ENCODE data around the gene KLF8.

GRCh38 chrX:56222473-56223000, 9.6 kb upstream of the KLF8 start:
- TF ChIP-seq CCAR2 (optimal IDR thresholded peaks at IDR 0.05; ENCODE audit: low read depth, low read length) (no peak), ZNF138 (CRISPR knock-in tag; IDR thresholded peaks at IDR 0.05; ENCODE audit: low read depth) (no peak), JUN (CRISPR knock-in tag; IDR thresholded peaks at IDR 0.05) (no peak), EP300 (IDR thresholded peaks at IDR 0.05; ENCODE audit: low read depth in 2 of 2, low read length in 2 of 2) (no peak), EP300 (CRISPR knock-in tag; IDR thresholded peaks at IDR 0.05; ENCODE audit: borderline replicate concordance) (no peak), FOXJ3 (CRISPR knock-in tag; IDR thresholded peaks at IDR 0.05; ENCODE audit: borderline replicate concordance) (no peak), SIX4 (CRISPR knock-in tag; IDR thresholded peaks at IDR 0.05) (no peak), CREB1 (IDR thresholded peaks at IDR 0.05) (no peak), CREB1 (CRISPR knock-in tag; IDR thresholded peaks at IDR 0.05) (no peak)
- TF ChIP-seq, protein P1, sequence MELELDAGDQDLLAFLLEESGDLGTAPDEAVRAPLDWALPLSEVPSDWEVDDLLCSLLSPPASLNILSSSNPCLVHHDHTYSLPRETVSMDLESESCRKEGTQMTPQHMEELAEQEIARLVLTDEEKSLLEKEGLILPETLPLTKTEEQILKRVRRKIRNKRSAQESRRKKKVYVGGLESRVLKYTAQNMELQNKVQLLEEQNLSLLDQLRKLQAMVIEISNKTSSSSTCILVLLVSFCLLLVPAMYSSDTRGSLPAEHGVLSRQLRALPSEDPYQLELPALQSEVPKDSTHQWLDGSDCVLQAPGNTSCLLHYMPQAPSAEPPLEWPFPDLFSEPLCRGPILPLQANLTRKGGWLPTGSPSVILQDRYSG (CRISPR knock-in tag; IDR thresholded peaks at IDR 0.05): no peak
- TF ChIP-seq, protein P2, sequence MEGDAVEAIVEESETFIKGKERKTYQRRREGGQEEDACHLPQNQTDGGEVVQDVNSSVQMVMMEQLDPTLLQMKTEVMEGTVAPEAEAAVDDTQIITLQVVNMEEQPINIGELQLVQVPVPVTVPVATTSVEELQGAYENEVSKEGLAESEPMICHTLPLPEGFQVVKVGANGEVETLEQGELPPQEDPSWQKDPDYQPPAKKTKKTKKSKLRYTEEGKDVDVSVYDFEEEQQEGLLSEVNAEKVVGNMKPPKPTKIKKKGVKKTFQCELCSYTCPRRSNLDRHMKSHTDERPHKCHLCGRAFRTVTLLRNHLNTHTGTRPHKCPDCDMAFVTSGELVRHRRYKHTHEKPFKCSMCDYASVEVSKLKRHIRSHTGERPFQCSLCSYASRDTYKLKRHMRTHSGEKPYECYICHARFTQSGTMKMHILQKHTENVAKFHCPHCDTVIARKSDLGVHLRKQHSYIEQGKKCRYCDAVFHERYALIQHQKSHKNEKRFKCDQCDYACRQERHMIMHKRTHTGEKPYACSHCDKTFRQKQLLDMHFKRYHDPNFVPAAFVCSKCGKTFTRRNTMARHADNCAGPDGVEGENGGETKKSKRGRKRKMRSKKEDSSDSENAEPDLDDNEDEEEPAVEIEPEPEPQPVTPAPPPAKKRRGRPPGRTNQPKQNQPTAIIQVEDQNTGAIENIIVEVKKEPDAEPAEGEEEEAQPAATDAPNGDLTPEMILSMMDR (CRISPR knock-in tag; IDR thresholded peaks at IDR 0.05): no peak

All from HepG2 (cell line).